ENCODE results near the gene BEGAIN.

Gene BEGAIN

DNA sequence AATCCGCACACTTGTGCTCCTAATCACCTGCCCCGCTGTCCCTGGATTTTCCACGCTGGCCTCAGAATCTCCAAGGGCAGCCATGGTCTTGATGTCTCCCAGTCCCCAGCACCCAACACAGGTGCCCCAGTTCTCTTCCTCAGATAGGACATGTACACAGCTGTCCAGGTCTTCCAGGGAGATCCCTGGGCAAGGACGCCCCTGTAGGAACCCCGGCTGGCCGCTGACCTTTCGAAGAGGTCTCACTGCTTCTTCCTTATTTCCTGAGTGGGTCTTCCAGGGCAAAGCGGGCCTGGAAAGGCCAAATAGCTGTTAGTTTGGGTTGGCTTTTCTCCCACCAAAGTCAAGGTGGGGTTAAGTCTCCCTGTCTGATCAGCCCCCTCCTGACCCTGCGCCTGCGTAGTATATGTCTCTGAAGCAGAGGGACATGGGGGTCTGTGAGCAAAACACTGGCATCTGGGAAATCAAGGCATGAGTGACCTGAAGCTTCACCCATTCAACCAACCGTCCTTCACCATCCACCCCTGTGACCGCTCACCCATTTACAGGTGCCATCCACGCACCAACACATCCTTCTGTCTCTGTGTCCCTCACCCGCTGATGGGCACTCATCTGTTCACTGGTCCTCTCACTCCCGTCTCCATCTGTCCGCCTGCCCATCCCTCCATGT lies 4.6 kb downstream of the BEGAIN start:
- ChIA-PET POLR2A (no interaction called here), CTCF (no interaction called here)
- no peak for DNase-seq (ENCODE audit: extremely low spot score)
- TF ChIP-seq, protein P1, sequence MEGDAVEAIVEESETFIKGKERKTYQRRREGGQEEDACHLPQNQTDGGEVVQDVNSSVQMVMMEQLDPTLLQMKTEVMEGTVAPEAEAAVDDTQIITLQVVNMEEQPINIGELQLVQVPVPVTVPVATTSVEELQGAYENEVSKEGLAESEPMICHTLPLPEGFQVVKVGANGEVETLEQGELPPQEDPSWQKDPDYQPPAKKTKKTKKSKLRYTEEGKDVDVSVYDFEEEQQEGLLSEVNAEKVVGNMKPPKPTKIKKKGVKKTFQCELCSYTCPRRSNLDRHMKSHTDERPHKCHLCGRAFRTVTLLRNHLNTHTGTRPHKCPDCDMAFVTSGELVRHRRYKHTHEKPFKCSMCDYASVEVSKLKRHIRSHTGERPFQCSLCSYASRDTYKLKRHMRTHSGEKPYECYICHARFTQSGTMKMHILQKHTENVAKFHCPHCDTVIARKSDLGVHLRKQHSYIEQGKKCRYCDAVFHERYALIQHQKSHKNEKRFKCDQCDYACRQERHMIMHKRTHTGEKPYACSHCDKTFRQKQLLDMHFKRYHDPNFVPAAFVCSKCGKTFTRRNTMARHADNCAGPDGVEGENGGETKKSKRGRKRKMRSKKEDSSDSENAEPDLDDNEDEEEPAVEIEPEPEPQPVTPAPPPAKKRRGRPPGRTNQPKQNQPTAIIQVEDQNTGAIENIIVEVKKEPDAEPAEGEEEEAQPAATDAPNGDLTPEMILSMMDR (IDR thresholded peaks at IDR 0.05; ENCODE audit: control extremely low read depth, extremely low read depth, low read depth, missing control alignments) = no peak

DNA sequence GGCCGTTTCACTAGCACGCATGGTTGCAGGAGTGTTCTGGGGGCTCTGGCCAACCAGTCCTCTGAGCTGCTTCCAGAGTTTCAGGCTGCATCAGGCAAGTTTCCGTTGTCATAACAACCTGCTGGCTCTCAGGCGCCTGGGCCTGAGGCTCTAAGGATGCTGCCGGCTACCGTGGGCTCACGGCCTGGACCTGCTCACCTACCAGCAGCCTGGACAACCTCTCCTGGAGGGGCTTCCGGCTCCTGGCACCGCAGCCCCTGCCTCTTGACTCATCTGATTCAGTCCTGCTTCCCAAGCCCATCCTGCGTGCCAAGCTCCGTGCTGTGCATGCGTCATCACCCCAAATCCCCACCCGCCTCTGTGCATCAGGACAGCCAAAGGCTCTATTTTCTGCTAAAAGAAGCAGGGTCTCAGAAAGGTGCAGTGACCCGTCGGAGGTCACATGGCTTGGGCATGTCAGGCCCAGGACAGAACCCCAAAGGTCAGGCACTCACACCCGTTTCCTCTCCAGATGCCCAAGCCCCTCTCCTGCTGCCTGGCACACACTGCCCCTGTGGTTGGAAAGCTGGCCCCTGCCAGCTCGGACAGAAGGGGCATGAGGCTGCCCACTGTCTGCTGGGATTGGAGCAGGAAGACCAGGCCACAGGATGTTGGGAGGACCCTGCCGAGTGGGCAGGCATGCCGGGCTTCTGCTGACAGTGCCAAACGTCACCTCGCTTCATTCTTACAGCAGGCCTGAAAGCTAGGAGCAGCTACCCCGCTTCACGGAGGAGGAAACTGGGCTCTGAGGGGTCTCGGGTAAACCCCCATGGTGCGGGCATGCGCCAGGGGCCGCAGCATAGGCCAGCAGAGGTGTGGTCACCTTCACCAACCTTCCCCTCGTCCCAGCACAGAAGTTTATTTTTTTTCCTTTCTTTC lies 5.7 kb downstream of the BEGAIN start:
- TF ChIP-seq, protein P1 (IDR thresholded peaks at IDR 0.05; ENCODE audit: control extremely low read depth, extremely low read depth, low read depth, missing control alignments) = no peak
- ChIA-PET CTCF (interaction anchor here (1.1 kb wide), 1 partner anchor 31 kb away, joined by 3 read pairs; no protein-coding TSS in a partner anchor), POLR2A (no interaction called here)
- no peak for DNase-seq (ENCODE audit: extremely low spot score)

DNA sequence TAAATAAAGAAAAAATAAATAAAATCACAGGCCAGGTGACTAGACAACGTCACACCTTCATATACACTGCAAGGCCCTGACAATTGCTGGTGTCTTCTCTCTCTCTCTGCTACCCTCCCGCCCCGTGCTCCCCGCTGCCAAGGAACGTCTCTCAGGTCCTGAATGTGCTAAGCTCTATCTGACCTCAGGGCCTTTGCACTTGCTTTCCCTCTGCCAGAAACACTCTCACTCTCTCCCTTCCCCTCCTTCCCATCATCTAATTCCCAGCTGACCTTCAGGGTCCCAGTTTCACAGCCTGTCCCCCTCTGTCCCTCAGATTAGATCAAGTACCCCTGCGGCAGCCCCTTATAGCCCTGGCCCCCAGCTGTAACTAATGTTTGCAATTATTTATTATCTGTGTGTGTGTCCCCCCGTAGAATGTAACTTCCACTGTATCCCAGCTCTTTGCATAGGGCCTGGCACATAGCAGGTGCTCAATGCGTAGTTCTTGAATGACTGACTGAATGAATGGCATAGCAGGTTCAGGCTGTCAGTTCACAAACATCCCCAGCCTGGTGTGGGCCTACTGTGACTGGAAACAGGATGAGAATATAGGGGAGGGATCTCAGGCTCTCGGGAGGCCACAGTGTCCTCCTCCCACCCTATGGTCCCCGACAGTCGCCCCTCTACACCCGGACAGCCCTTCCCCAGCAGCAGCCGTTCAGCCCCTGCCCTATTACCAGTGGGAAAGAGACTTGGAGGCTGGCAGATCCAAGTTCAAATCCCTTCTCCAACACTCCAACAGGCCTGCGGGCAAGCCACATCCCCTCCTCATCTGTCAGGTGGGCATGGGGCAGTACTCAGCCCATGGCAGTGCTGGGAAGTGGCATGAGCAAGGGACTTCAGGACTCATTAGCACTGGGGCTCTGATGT lies 6.6 kb downstream of the BEGAIN start:
- CTCF ChIA-PET = interaction anchor here (1.1 kb wide), 1 partner anchor 30 kb away, joined by 3 read pairs; no protein-coding TSS in a partner anchor
- POLR2A ChIA-PET = no interaction called here
- TF ChIP-seq, protein P1 (IDR thresholded peaks at IDR 0.05; ENCODE audit: control extremely low read depth, extremely low read depth, low read depth, missing control alignments) = no peak
- DNase-seq (ENCODE audit: extremely low spot score) = no peak

DNA sequence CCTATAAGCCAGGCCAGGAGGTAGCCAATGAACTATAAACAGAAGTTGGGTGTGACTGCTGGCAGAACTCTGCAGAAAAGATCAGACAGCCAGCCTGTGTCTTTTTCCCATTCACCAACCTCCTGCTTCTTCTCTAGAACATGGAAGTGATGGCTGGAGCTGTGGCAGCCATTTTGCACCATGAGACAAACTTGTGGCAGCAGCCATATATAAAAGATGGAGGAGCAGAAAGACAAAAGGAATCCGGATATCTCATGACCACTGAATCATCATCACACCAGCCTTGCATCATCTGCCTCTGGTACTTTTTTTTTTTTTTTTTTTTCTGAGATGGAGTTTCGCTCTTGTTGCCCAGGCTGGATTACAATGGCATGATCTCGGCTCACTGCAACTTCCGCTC lies 8.7 kb downstream of the BEGAIN start:
- POLR2A ChIA-PET = no interaction called here
- CTCF ChIA-PET = no interaction called here
- no peak for DNase-seq (ENCODE audit: extremely low spot score)
- TF ChIP-seq, protein P1 (IDR thresholded peaks at IDR 0.05; ENCODE audit: control extremely low read depth, extremely low read depth, low read depth, missing control alignments) = no peak

DNA sequence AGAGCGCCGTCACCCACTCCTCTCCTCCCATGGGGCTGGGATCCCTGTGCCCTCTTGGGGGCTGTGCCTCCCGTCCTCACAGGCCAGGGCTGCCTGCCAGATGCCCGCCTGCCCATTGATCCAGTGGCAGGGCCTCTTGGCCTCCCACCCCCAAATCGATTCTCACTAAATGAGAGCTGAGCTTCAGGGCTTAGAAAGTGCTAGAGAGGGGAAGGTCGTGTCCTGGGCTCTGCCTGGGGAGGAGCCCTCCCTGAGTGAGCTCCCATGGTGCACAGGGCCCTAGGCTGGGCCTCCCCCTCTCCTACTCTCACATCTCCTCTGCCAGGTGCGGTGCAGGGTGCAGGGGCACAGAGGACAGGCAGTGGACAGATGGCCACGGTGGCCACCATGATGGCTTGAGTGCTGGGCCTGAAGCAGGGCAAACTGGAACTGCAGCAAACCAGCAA lies 9.2 kb downstream of the BEGAIN start:
- CTCF ChIA-PET = no interaction called here
- DNase-seq (ENCODE audit: extremely low spot score) = no peak
- TF ChIP-seq, protein P1 (IDR thresholded peaks at IDR 0.05; ENCODE audit: control extremely low read depth, extremely low read depth, low read depth, missing control alignments) = no peak
- POLR2A ChIA-PET = no interaction called here
